ENCODE measurements around the gene HSPB1. TPM values are rescaled to one million over a fixed set of nuclear protein-coding genes. Genes with fewer than 3 reads are reported as not detected.

HSPB1 gene
- total and polyA plus RNA-seq, 2 donors (not counting 1 experiment from before 2014, with no cell fraction given) = 34.0 to 343 TPM

- H3K27me3 ChIP-seq (replicated peaks in 1 of 4; ENCODE audit: control extremely low read depth in 1 of 4, control insufficient read depth in 3 of 4, insufficient read depth in 4 of 4, low read length in 3 of 4) = no peaks in the 10 kb centered on the region
Measured at GRCh38 chr7:76349313-76349885, 46.9 kb downstream of the HSPB1 start.

DNA sequence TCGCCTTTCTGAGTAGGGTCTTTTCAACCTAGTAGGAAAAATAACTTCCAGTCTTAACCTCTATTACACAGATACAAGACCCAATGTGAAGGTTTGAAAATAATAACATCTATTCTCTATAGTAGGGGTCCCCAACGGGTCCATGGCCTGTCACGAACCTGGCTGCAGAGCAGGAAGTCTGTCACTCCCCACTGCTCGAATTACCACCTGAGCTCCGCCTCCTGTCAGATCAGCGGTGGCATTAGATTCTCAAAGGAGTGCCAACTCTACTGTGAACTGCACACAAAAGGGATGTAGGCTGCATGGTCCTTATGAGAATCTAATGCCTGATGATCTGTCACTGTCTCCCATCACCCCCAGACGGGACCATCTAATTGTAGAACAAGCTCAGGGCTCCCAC, 48.9 kb downstream of the HSPB1 start:
- peaks cover 100% of the 10 kb centered on the region for H3K79me2 ChIP-seq (ENCODE audit: control insufficient read depth, insufficient read depth, low read length)
- no peaks in the 10 kb centered on the region for H3K27me3 Mint-ChIP-seq
- peaks cover 97% of the 10 kb centered on the region for H4K20me1 ChIP-seq (ENCODE audit: control insufficient read depth, insufficient read depth, low read length, poor library complexity, severe bottlenecking)
- no peaks in the 10 kb centered on the region for H3K4me1 ChIP-seq (ENCODE audit: control insufficient read depth in 2 of 2, insufficient read depth in 2 of 2, low read length in 2 of 2)
- no peak overlapping the region for H3K4me2 ChIP-seq (replicated peaks; ENCODE audit: low read depth, low read length, poor library complexity, severe bottlenecking)
- H3K4me1 Mint-ChIP-seq = peaks cover 40% of the 10 kb centered on the region
- WGBS (ENCODE audit: insufficient coverage) = 96% methylated on average over 3 of the region's 7 CpGs
- ATAC-seq (ENCODE audit: low read depth) (no peak), DNase-seq (no peak)
- no peak overlapping the region for H2AFZ ChIP-seq (ENCODE audit: insufficient read depth, low read depth, low read length, poor library complexity, severe bottlenecking)
- no peaks in the 10 kb centered on the region for H3K27me3 ChIP-seq (replicated peaks in 1 of 4; ENCODE audit: control extremely low read depth in 1 of 4, control insufficient read depth in 3 of 4, insufficient read depth in 4 of 4, low read length in 3 of 4)
- no peak overlapping the region for H3K4me3 ChIP-seq (ENCODE audit: control extremely low read depth in 1 of 5, extremely low read depth in 1 of 5, insufficient read depth in 1 of 5, low read depth in 2 of 5, low read length in 4 of 5)
- CTCF ChIA-PET = interaction anchor here (1.1 kb wide), 1 partner anchor 59 kb away, joined by 3 read pairs; no protein-coding TSS in a partner anchor
- no peak for TF ChIP-seq CTCF (IDR thresholded peaks at IDR 0.05)
- TF ChIP-seq EZH2 (IDR thresholded peaks at IDR 0.05; ENCODE audit: borderline replicate concordance, insufficient read depth, low read depth, low read length, poor library complexity, severe bottlenecking) = no peak
- no peaks in the 10 kb centered on the region for H3K9me3 Mint-ChIP-seq (ENCODE audit: insufficient read depth)
- H3K36me3 ChIP-seq (replicated peaks in 1 of 2; ENCODE audit: control extremely low read depth in 1 of 2, control insufficient read depth in 1 of 2, extremely low read depth in 1 of 2, insufficient read depth in 2 of 2, low read length in 1 of 2) = peaks cover 3 to 44% of the 10 kb centered on the region in 2 experiments
- POLR2A ChIA-PET = no interaction called here
- H3K27ac ChIP-seq (ENCODE audit: low read length in 2 of 2) = no peak overlapping the region
- no peak overlapping the region for H3K4me3 Mint-ChIP-seq
- intact Hi-C loops (cut with micrococcal nuclease) = no loop called here
- H3K27ac Mint-ChIP-seq = no peak overlapping the region
- H3K9me3 ChIP-seq (ENCODE audit: control extremely low read depth in 1 of 3, control insufficient read depth in 2 of 3, insufficient read depth in 1 of 3, low read length in 2 of 3) = no peaks in the 10 kb centered on the region
- H3K9ac ChIP-seq (ENCODE audit: low read length) = no peak overlapping the region

More at GRCh38 chr7:76349313-76349885, 46.9 kb downstream of the HSPB1 start:
- WGBS (ENCODE audit: insufficient coverage) = 83% methylated on average over 2 of the region's 8 CpGs
- no peaks in the 10 kb centered on the region for H3K9me3 ChIP-seq (ENCODE audit: control extremely low read depth in 1 of 3, control insufficient read depth in 2 of 3, insufficient read depth in 1 of 3, low read length in 2 of 3)
- ATAC-seq (ENCODE audit: low read depth) (no peak), DNase-seq (no peak)
- H3K4me3 ChIP-seq (ENCODE audit: control extremely low read depth in 1 of 5, extremely low read depth in 1 of 5, insufficient read depth in 1 of 5, low read depth in 2 of 5, low read length in 4 of 5) = no peak overlapping the region
- ChIA-PET POLR2A (no interaction called here), CTCF (no interaction called here)
- Mint-ChIP-seq H3K27me3 (no peaks in the 10 kb centered on the region), H3K9me3 (ENCODE audit: insufficient read depth) (no peaks in the 10 kb centered on the region), H3K4me3 (no peak overlapping the region), H3K4me1 (peaks cover 26% of the 10 kb centered on the region), H3K27ac (no peak overlapping the region)
- H3K9ac ChIP-seq (ENCODE audit: low read length) = no peak overlapping the region
- H4K20me1 ChIP-seq (ENCODE audit: control insufficient read depth, insufficient read depth, low read length, poor library complexity, severe bottlenecking) = peaks cover 95% of the 10 kb centered on the region
- no peaks in the 10 kb centered on the region for H3K4me1 ChIP-seq (ENCODE audit: control insufficient read depth in 2 of 2, insufficient read depth in 2 of 2, low read length in 2 of 2)
- H3K36me3 ChIP-seq (replicated peaks in 1 of 2; ENCODE audit: control extremely low read depth in 1 of 2, control insufficient read depth in 1 of 2, extremely low read depth in 1 of 2, insufficient read depth in 2 of 2, low read length in 1 of 2) = peaks cover 3 to 51% of the 10 kb centered on the region in 2 experiments
- H2AFZ ChIP-seq (ENCODE audit: insufficient read depth, low read depth, low read length, poor library complexity, severe bottlenecking) = no peak overlapping the region
- H3K4me2 ChIP-seq (replicated peaks; ENCODE audit: low read depth, low read length, poor library complexity, severe bottlenecking) = no peak overlapping the region
- H3K27ac ChIP-seq (ENCODE audit: low read length in 2 of 2) = no peak overlapping the region
- TF ChIP-seq EZH2 (IDR thresholded peaks at IDR 0.05; ENCODE audit: borderline replicate concordance, insufficient read depth, low read depth, low read length, poor library complexity, severe bottlenecking) = no peak
- TF ChIP-seq CTCF (IDR thresholded peaks at IDR 0.05) = no peak
- intact Hi-C loops (cut with micrococcal nuclease) = no loop called here
- H3K79me2 ChIP-seq (ENCODE audit: control insufficient read depth, insufficient read depth, low read length) = peaks cover 99% of the 10 kb centered on the region
